Colonic mucosa (tissue), 4 donors: ENCODE results near the gene CFDP1. TPM values are rescaled to one million over a fixed set of nuclear protein-coding genes. Genes with fewer than 3 reads are reported as not detected.
"Not testable (repeated sequence)": the region's sequence is repeated elsewhere in the genome, so short reads cannot be mapped to it uniquely, and the experiment has no call there.

Experiments used
- DNase-seq: peaks from one replicate; pipeline ENCODE4 v3.0.0-alpha.2; 2020
- H3K27ac ChIP-seq: fragments of 200-600 bp; one replicate; pipeline ENCODE4 v1.8.0; 2021
- H3K27me3 ChIP-seq: fragments of 200-600 bp; one replicate; pipeline ENCODE4 v1.8.0; 2021
- H3K36me3 ChIP-seq: fragments of 200-600 bp; one replicate; pipeline ENCODE4 v1.8.0; 2021
- H3K4me1 ChIP-seq: fragments of 200-600 bp; one replicate; pipeline ENCODE4 v1.8.0; 2021; ENCODE audit warnings: mild to moderate bottlenecking
- H3K4me3 ChIP-seq: fragments of 200-600 bp; one replicate; pipeline ENCODE4 v1.8.0; 2021
- H3K9ac ChIP-seq, 2 donors: one replicate each; pipeline ENCODE4 v1.7.0; 2013; ENCODE audit warnings: control low read depth in 2 of 2, low read depth in 2 of 2, low read length in 2 of 2
- H3K9me3 ChIP-seq: fragments of 200-600 bp; one replicate; pipeline ENCODE4 v1.8.0; 2021
- CTCF ChIP-seq: fragments of 200-600 bp; IDR thresholded peaks from one replicate; pipeline ENCODE4 v1.8.0; 2022; ENCODE audit warnings: antibody characterized with exemption, mild to moderate bottlenecking
- intact Hi-C: fragments of 100-400 bp; cut with DNase I; formaldehyde crosslinking; loops from one replicate; pipeline ENCODE4 v1.14.1; 2022
- total RNA-seq, 2 donors: library from RNA; stranded (reverse); fragmentation: NEBNext Ultra II Directional in 1 of 2; extraction: Animal tissue kit (Norgen Biotek cat#: 25700) in 1 of 2; gene quantifications; one replicate each; pipeline ENCODE4 v1.2.1, GENCODE V29; 2021
- donor health status: healthy.
- donor health status: DM: no; HTN: no; CAD: no.
- donor health status: DM: no; HTN: no; CAD: no.

CFDP1 gene
- total RNA-seq, 2 donors from 2014 or later = 61.6 to 75.8 TPM

- H3K36me3 ChIP-seq = no peaks in the 10 kb centered on the region
- H3K9me3 ChIP-seq = no peaks in the 10 kb centered on the region
- H3K4me1 ChIP-seq = peaks cover 2% of the 10 kb centered on the region
- H3K27me3 ChIP-seq = no peaks in the 10 kb centered on the region
- H3K27ac ChIP-seq = no peak overlapping the region
- no peak overlapping the region for H3K4me3 ChIP-seq
- no peak for DNase-seq
- intact Hi-C loops = no loop called here
- no peak for TF ChIP-seq CTCF
- no peak overlapping the region for H3K9ac ChIP-seq
Observed at GRCh38 chr16:75271441-75272096, 161.7 kb downstream of the CFDP1 start.

- not testable (repeated sequence) for H3K27ac ChIP-seq, H3K36me3 ChIP-seq, H3K4me3 ChIP-seq, H3K9me3 ChIP-seq, H3K27me3 ChIP-seq, H3K9ac ChIP-seq, H3K4me1 ChIP-seq, DNase-seq
- intact Hi-C loops = loop anchor here (5.0 kb wide), 1 partner anchor 33 kb away; no protein-coding TSS in a partner anchor
Observed at GRCh38 chr16:75269358-75269757, 163.9 kb downstream of the CFDP1 start.

- intact Hi-C loops = loop anchor here (5.0 kb wide), 1 partner anchor 35 kb away; no protein-coding TSS in a partner anchor
- H3K9ac ChIP-seq = peak overlapping the region in 1 of 2 donors; percentile 46
- no peaks in the 10 kb centered on the region for H3K27me3 ChIP-seq
- peak; percentile 86 for DNase-seq
- no peaks in the 10 kb centered on the region for H3K9me3 ChIP-seq
- H3K36me3 ChIP-seq = no peaks in the 10 kb centered on the region
- no peak for TF ChIP-seq CTCF
- H3K4me3 ChIP-seq = no peak overlapping the region
- peaks cover 18% of the 10 kb centered on the region for H3K4me1 ChIP-seq
- no peak overlapping the region for H3K27ac ChIP-seq
Observed at GRCh38 chr16:75267631-75268264, 165.6 kb downstream of the CFDP1 start.

- peaks cover 26% of the 10 kb centered on the region for H3K4me1 ChIP-seq
- no peak for TF ChIP-seq CTCF
- DNase-seq = no peak
- H3K9ac ChIP-seq = peak overlapping the region in 1 of 2 donors; percentile 35
- no peak overlapping the region for H3K4me3 ChIP-seq
- no peaks in the 10 kb centered on the region for H3K27me3 ChIP-seq
- H3K27ac ChIP-seq = no peak overlapping the region
- no peaks in the 10 kb centered on the region for H3K36me3 ChIP-seq
- no peaks in the 10 kb centered on the region for H3K9me3 ChIP-seq
- intact Hi-C loops = loop anchor here (5.0 kb wide), 1 partner anchor 35 kb away; no protein-coding TSS in a partner anchor
Observed at GRCh38 chr16:75266738-75267630, 166.3 kb downstream of the CFDP1 start.

GRCh38 chr16:75265911-75266701 is 167.2 kb downstream of the CFDP1 start:
- intact Hi-C loops = loop anchor here (5.0 kb wide), 1 partner anchor 36 kb away; no protein-coding TSS in a partner anchor
- H3K9me3 ChIP-seq = no peaks in the 10 kb centered on the region
- peaks cover 29% of the 10 kb centered on the region for H3K4me1 ChIP-seq
- H3K4me3 ChIP-seq = peak overlapping the region; percentile 92
- H3K9ac ChIP-seq = peak overlapping the region; percentile 35 to 80
- H3K36me3 ChIP-seq = no peaks in the 10 kb centered on the region
- no peaks in the 10 kb centered on the region for H3K27me3 ChIP-seq
- DNase-seq = peak; percentile 66
- no peak for TF ChIP-seq CTCF
- H3K27ac ChIP-seq = peak overlapping the region; percentile 84
